SHP77 (cell line): ENCODE results near the gene CLPTM1L.

Experiments
- DNase-seq, 2 experiments: peaks; one replicate each; lab custom pipeline; 2025; lab: John Stamatoyannopoulos, UW

Gene CLPTM1L

GRCh38 chr5:1274471-1274870 lies 70.4 kb downstream of the CLPTM1L start:
- no peak for DNase-seq

DNA sequence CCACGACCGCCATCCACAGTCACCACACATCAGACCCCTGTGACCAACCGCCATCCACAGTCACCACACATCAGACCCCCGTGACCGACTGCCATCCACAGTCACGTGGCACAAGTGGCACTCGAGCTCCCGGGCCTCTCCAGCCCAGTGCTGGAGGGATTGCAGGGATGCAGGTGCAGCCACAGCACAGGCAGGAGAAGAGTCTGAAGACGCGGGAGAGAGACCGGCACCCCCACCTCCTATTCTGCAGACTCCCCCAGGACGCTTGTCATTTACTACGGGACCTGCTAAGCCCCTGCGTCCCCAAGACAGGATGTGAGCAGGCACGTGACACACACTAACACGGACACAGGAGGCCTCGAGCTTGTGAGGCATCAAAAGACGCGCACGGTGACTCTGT lies 71.2 kb downstream of the CLPTM1L start:
- no peak for DNase-seq

DNA sequence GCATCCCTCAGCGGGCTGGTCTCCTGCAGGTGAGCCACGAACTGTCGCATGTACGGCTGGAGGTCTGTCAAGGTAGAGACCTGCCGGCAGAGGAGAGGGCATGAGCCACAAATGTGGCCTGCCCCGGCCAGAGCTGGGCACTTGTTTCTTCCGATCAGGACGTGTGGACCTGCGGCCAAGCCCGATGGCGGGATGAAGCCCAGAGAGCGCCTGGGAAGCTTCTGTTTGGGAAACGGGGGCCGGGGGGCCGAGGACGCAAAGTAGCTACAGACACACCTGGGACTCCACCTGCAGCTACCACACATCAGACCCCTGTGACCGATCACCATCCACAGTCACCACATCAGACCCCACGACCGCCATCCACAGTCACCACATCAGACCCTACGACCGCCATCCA lies 72.7 kb downstream of the CLPTM1L start:
- DNase-seq, result no peak

- DNase-seq, result no peak
Measured at GRCh38 chr5:1270933-1271914, 73.7 kb downstream of the CLPTM1L start.

GRCh38 chr5:1270426-1270825 lies 74.5 kb downstream of the CLPTM1L start:
- DNase-seq, result no peak

GRCh38 chr5:1268666-1269065 lies 76.2 kb downstream of the CLPTM1L start:
- no peak for DNase-seq

DNA sequence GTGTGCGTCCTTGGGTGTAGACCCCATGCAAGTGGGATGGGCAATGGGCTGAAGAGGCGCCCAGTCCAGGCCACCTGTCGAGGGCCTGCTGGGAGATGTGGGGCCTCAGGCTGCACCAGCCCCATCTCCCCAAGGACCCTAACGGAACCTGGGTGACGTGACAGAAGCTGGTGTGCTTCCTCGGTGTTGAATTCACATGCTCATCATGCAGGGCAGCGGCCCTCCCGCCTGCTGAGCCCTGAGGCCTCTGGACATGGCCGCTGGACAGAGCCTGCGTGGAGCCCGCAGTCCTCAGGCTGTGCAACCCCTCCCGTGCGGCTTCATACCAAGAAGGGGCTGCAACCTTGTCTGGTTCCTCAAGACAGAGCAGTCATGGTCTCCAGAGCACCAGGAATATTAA lies 76.8 kb downstream of the CLPTM1L start:
- no peak for DNase-seq
